Neutrophil (primary cell): Measurements from ENCODE around the gene ATOH8.

ENCODE experiments used
- H3K27ac ChIP-seq: fragments of 200-600 bp; sonication (generic); 2 replicates; pipeline ENCODE4 v1.5.1; 2016; ENCODE audit warnings: mild to moderate bottlenecking, moderate library complexity
- H3K27me3 ChIP-seq: fragments of 200-600 bp; sonication (generic); 2 replicates; pipeline ENCODE4 v1.6.0; 2016; ENCODE audit warnings: mild to moderate bottlenecking
- H3K36me3 ChIP-seq: fragments of 200-600 bp; sonication (generic); 2 replicates; pipeline ENCODE4 v1.5.1; 2017
- H3K4me1 ChIP-seq, 2 experiments: fragments of 200-600 bp in 1 of 2; sonication (generic) in 1 of 2; 1 replicate in 1 of 2; 2 replicates in 1 of 2; pipeline versions ENCODE4 v1.5.1 to v1.6.1; 2013 to 2016; ENCODE audit warnings: low read depth in 1 of 2, low read length in 1 of 2, mild to moderate bottlenecking in 1 of 2, moderate library complexity in 1 of 2; ENCODE audit not compliant: control insufficient read depth in 1 of 2, insufficient read depth in 1 of 2
- H3K4me3 ChIP-seq, 2 experiments: fragments of 200-600 bp in 1 of 2; sonication (generic) in 1 of 2; 1 replicate in 1 of 2; 2 replicates in 1 of 2; pipeline ENCODE4 v1.5.1; 2013 to 2016; ENCODE audit warnings: low read depth in 1 of 2, low read length in 1 of 2, mild to moderate bottlenecking in 1 of 2, moderate library complexity in 1 of 2
- H3K9me3 ChIP-seq: fragments of 200-600 bp; sonication (generic); 2 replicates; pipeline ENCODE4 v1.5.1; 2016
- TF ChIP-seq, protein P1 (sequence below): fragments of 200-600 bp; sonication (generic); IDR thresholded peaks from 2 replicates; pipeline ENCODE4 v1.5.1; 2016; ENCODE audit warnings: antibody characterized with exemption

Gene ATOH8

DNA sequence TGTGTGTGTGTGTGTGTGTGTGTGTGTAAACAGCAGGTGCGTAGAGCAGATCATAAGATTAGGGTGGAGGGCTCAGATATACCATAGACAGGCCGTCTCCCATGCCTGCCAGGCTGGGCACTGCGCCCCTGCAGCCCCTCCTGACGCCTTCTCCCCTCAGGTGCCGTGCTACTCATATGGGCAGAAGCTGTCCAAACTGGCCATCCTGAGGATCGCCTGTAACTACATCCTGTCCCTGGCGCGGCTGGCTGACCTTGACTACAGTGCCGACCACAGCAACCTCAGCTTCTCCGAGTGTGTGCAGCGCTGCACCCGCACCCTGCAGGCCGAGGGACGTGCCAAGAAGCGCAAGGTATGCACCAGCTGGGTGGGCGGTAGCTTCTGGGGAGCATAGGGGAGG, 10.0 kb downstream of the ATOH8 start:
- Histone ChIP-seq H3K4me3 (no peak overlapping the region), H3K27me3 (peaks cover 59% of the 10 kb centered on the region), H3K9me3 (no peaks in the 10 kb centered on the region), H3K27ac (no peak overlapping the region), H3K36me3 (no peaks in the 10 kb centered on the region), H3K4me1 (no peaks in the 10 kb centered on the region)
- TF ChIP-seq, protein P1, sequence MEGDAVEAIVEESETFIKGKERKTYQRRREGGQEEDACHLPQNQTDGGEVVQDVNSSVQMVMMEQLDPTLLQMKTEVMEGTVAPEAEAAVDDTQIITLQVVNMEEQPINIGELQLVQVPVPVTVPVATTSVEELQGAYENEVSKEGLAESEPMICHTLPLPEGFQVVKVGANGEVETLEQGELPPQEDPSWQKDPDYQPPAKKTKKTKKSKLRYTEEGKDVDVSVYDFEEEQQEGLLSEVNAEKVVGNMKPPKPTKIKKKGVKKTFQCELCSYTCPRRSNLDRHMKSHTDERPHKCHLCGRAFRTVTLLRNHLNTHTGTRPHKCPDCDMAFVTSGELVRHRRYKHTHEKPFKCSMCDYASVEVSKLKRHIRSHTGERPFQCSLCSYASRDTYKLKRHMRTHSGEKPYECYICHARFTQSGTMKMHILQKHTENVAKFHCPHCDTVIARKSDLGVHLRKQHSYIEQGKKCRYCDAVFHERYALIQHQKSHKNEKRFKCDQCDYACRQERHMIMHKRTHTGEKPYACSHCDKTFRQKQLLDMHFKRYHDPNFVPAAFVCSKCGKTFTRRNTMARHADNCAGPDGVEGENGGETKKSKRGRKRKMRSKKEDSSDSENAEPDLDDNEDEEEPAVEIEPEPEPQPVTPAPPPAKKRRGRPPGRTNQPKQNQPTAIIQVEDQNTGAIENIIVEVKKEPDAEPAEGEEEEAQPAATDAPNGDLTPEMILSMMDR: no peak

DNA sequence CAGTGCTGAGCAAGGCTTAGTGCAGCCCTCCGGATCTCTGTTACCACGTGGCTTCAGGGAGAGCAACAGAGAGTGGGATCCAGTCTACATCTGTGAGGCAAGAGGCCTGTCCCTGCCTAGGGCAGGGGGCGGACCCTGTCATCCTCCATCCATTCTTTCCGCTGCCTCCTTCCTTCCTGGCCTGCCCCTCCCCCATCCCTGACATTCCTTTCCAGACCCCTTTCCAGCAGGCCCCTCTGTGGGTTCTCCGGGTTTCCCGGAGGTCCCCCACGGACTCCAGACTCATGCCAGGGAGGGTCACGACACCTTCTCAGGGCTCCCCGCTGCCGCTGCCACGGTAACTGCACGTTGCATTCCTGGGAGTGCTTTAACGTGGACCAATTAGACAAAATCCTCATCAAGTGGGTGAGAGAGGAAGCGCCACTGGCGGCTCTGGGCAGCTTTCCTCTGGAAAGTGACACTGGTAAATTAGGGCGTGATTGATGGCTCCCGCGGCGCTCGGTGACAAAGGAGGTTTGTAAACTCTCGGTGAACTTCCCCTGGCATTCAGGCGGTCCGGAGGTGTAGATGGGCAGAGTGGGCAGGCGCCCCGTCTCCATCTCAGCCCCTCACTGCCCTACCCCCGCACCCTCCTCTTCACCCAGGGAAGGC, 11.4 kb downstream of the ATOH8 start:
- H3K27me3 ChIP-seq: peaks cover 60% of the 10 kb centered on the region
- TF ChIP-seq, protein P1: no peak
- H3K4me3 ChIP-seq: no peak overlapping the region
- H3K27ac ChIP-seq: no peak overlapping the region
- H3K36me3 ChIP-seq: no peaks in the 10 kb centered on the region
- H3K9me3 ChIP-seq: no peaks in the 10 kb centered on the region
- H3K4me1 ChIP-seq: no peaks in the 10 kb centered on the region

DNA sequence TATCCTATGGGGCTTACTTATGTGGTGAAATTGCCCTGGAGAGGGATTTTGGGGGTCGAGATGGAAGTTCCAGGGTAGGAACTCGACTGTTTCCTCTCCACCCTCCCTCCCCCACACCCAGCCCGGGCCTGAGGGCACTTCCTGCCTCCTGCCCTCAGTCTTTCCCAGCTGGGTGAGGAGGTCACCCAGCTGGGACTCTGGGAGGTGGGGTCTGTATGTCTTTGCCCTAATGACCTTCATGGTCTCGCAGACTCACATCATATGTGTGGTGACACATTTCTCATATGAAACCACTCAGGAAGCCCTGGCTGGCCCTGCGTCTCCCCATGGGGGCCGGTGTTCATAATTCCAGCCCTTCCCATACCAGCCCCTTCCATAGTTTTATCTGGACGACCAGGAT, 12.4 kb downstream of the ATOH8 start:
- Histone ChIP-seq H3K27me3 (peaks cover 71% of the 10 kb centered on the region), H3K27ac (no peak overlapping the region), H3K4me3 (no peak overlapping the region), H3K36me3 (no peaks in the 10 kb centered on the region), H3K9me3 (no peaks in the 10 kb centered on the region), H3K4me1 (no peaks in the 10 kb centered on the region)
- TF ChIP-seq, protein P1: no peak

DNA sequence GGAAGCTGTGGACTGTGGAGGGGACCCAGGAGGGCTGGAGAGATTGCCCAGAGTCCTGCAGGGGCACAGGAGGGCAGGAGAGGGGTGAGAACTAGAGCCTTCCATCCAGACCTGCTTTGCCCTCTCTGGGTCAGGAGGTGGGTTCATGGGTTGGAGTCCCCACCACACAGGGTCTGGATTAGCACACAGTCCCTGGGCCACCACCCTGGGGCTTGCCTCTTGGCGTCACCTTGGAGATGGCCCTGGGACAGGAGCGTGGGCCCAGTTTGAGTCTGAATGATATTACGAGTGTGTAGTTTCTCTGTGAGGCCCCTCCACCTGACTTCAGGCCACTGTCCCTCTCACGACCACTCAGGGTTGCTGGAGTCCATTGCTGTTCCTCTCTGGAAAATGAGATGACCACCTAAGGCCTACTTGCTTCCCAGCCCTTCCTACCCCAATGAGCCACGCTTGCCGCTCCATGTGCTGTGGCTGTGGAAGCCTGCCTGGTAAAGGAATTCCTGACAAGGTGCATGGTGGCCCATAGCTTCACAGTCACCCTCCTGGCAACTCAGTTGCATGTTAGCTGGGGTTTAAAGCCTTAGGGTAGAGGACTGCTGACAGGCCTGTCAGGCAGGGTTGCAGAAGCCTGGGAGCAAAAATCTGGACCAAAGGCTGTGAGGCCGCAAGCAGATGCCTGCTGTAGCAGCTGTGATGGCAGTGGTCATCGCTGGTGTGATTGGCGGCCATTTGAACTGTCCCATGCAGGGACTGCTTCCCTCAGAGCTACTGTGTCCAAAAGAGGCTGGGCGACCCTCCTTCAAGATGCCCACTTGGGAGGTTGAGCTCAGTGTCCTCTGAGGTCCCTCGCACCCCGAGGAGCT, 14.2 kb downstream of the ATOH8 start:
- TF ChIP-seq, protein P1: no peak
- H3K4me1 ChIP-seq: peaks cover 0 to 7% of the 10 kb centered on the region in 2 experiments
- H3K27me3 ChIP-seq: peaks cover 73% of the 10 kb centered on the region

DNA sequence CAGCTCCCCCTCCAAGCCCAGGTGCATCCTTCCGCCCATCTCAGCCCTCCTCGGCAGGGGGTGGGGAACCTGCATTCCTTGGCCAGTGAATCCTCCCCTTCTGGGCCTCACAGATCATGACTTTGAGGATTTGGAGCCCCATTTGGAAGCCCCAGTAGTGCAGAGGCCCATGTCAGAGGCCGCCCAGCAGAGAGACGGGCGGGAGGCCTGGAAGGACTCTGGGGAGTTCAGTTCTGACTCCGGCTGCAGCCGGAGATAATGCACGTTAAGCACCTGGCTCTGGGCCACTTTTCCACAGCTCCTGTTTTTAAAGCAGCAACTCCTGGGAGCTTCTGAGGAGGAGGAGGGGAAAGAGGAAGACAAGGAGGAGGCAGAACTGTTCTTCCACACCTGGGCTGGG, 14.9 kb downstream of the ATOH8 start:
- Histone ChIP-seq H3K4me1 (peaks cover 0 to 7% of the 10 kb centered on the region in 2 experiments), H3K27me3 (peaks cover 73% of the 10 kb centered on the region), H3K27ac (no peak overlapping the region)

More for the DNA sequence above, 14.2 kb downstream of the ATOH8 start:
- Histone ChIP-seq H3K27ac (no peak overlapping the region), H3K9me3 (no peaks in the 10 kb centered on the region), H3K36me3 (no peaks in the 10 kb centered on the region), H3K4me3 (no peak overlapping the region)

More for the DNA sequence above, 14.9 kb downstream of the ATOH8 start:
- Histone ChIP-seq H3K36me3 (no peaks in the 10 kb centered on the region), H3K4me3 (no peak overlapping the region), H3K9me3 (no peaks in the 10 kb centered on the region)
- TF ChIP-seq, protein P1: no peak
